GM23248 (cell line): Measurements from ENCODE around the gene LRP5. TPM values are rescaled to one million over a fixed set of nuclear protein-coding genes. Genes with fewer than 3 reads are reported as not detected.
"Not testable (repeated sequence)": the region's sequence is repeated elsewhere in the genome, so short reads cannot be mapped to it uniquely, and the experiment has no call there.

Experiments used
- DNase-seq: peaks from one replicate; pipeline ENCODE4 v3.0.0-alpha.2; 2015
- H2AFZ ChIP-seq: fragments of 200-600 bp; sonication (generic); 2 replicates; pipeline ENCODE4 v1.6.1; 2016; ENCODE audit warnings: antibody characterized with exemption
- H3F3A ChIP-seq: fragments of 200-600 bp; sonication (generic); 2 replicates; pipeline ENCODE4 v1.6.1; 2016; ENCODE audit warnings: mild to moderate bottlenecking, antibody characterized with exemption, mixed run types; ENCODE audit not compliant: insufficient read depth
- H3K27ac ChIP-seq: fragments of 200-600 bp; sonication (generic); 2 replicates; pipeline ENCODE4 v1.5.1; 2016; ENCODE audit warnings: mild to moderate bottlenecking
- H3K27me3 ChIP-seq: fragments of 200-600 bp; sonication (generic); replicated peaks from 2 replicates; pipeline ENCODE4 v1.6.1; 2016; ENCODE audit warnings: mild to moderate bottlenecking; ENCODE audit not compliant: insufficient read depth
- H3K36me3 ChIP-seq: fragments of 200-600 bp; sonication (generic); 2 replicates; pipeline ENCODE4 v1.6.1; 2016; ENCODE audit warnings: low read depth, mild to moderate bottlenecking
- H3K4me1 ChIP-seq: fragments of 200-600 bp; sonication (generic); 2 replicates; pipeline ENCODE4 v1.6.1; 2016; ENCODE audit warnings: mild to moderate bottlenecking; ENCODE audit not compliant: insufficient read depth
- H3K4me2 ChIP-seq: fragments of 200-600 bp; sonication (generic); one replicate; pipeline ENCODE4 v1.6.1; 2016; ENCODE audit warnings: mild to moderate bottlenecking; ENCODE audit not compliant: unreplicated experiment
- H3K4me3 ChIP-seq: fragments of 200-600 bp; sonication (generic); 2 replicates; pipeline ENCODE4 v1.5.1; 2016; ENCODE audit warnings: mild to moderate bottlenecking
- H3K79me2 ChIP-seq: fragments of 200-600 bp; sonication (generic); 2 replicates; pipeline ENCODE4 v1.6.1; 2016; ENCODE audit warnings: mild to moderate bottlenecking; ENCODE audit not compliant: insufficient read depth
- H3K9ac ChIP-seq: fragments of 200-600 bp; sonication (generic); 2 replicates; pipeline ENCODE4 v1.6.1; 2016; ENCODE audit warnings: mild to moderate bottlenecking
- H3K9me2 ChIP-seq: fragments of 200-600 bp; sonication (generic); 2 replicates; pipeline ENCODE4 v1.6.1; 2016; ENCODE audit warnings: mixed run types, mild to moderate bottlenecking, moderate library complexity; ENCODE audit not compliant: insufficient read depth
- H3K9me3 ChIP-seq: fragments of 200-600 bp; sonication (generic); one replicate; pipeline ENCODE4 v1.6.1; 2017; ENCODE audit warnings: low read depth
- H4K20me1 ChIP-seq: fragments of 200-600 bp; sonication (generic); 2 replicates; pipeline ENCODE4 v1.6.0; 2016; ENCODE audit not compliant: insufficient read depth
- EZH2 ChIP-seq: fragments of 200-600 bp; sonication (generic); IDR thresholded peaks from 2 replicates; pipeline ENCODE4 v1.6.1; 2018; ENCODE audit warnings: antibody characterized with exemption, mild to moderate bottlenecking; ENCODE audit not compliant: insufficient read depth, poor library complexity, severe bottlenecking
- EZH2phosphoT487 ChIP-seq: fragments of 200-600 bp; sonication (generic); IDR thresholded peaks from 2 replicates; pipeline ENCODE4 v1.6.1; 2018; ENCODE audit warnings: antibody characterized with exemption, moderate library complexity, mild to moderate bottlenecking, low read depth; ENCODE audit not compliant: insufficient read depth
- WGBS, 2 experiments: methylation state at CpG; one replicate each; pipeline ENCODE4 v1.1.6; 2015 to 2017; ENCODE audit warnings: low lambda C conversion rate in 2 of 2, low coverage in 1 of 2; ENCODE audit errors: missing lambda C conversion rate in 2 of 2; 5-methylcytosine and 5-hydroxymethylcytosine counted together
- in situ Hi-C: fragments of 300-500 bp; cut with MboI; formaldehyde crosslinking; loops from 2 replicates; pipeline ENCODE4 v1.15.0; 2020
- polyA plus RNA-seq: library from polyadenylated mRNA; unstranded; fragments of >200 nt; fragmentation: Nextera tagmentation; extraction: Ambion mirVana; gene quantifications from 2 replicates; pipeline ENCODE4 v1.2.1, GENCODE V29; 2016
- total RNA-seq: library from RNA; depleted of rRNA; stranded (reverse); fragments of >200 nt; shearing (Covaris generic); gene quantifications from 2 replicates; pipeline ENCODE4 v1.2.3, GENCODE V29; 2014

LRP5 gene
- total and polyA plus RNA-seq, 2 experiments from 2014 or later, result 3.0 TPM

DNA sequence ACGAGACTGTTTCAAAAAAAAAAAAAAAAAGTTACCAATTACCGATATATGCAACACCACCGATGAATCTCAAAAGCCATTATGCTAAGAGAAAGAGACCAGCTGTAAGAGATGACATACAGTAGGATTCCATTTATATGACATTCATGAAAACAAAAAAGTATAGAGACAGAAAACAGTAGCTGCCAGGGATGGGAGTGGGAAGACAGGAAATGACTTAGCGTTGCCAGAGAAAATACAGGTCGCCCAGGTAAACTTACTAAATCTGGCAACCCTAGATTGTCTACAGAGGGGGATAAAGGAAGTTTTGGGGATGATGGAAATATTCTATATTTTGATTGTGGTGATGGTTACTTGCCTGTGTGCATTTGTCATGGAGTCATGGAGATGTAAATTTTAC, 32.7 kb upstream of the LRP5 start:
- Histone ChIP-seq H3K4me3 (no peak overlapping the region), H3K4me1 (no peaks in the 10 kb centered on the region), H3K9me3 (no peaks in the 10 kb centered on the region), H3K36me3 (no peaks in the 10 kb centered on the region), H4K20me1 (no peaks in the 10 kb centered on the region), H3K27ac (no peak overlapping the region), H3K27me3 (0 out of 2 replicates have a peak, but pooled peaks cover 6% of the 10 kb centered on the region), H3K9me2 (no peaks in the 10 kb centered on the region), H3K79me2 (no peaks in the 10 kb centered on the region), H3F3A (no peaks in the 10 kb centered on the region; the same call in 1 of the 2 replicates), H3K9ac (no peak overlapping the region), H3K4me2 (no peak overlapping the region), H2AFZ (no peak overlapping the region)
- no peak for DNase-seq
- in situ Hi-C loops, result no loop called here
- TF ChIP-seq EZH2phosphoT487 (no peak), EZH2 (no peak)
- 74 to 81% methylated on average over 5 of the region's 5 CpGs for WGBS, 2 experiments

GRCh38 chr11:68282141-68282860, 30.1 kb upstream of the LRP5 start:
- Histone ChIP-seq H3K27me3 (0 out of 2 replicates have a peak, but pooled peaks cover 6% of the 10 kb centered on the region), H3K9ac (no peak overlapping the region), H3K36me3 (no peaks in the 10 kb centered on the region), H3K4me2 (no peak overlapping the region), H3K4me3 (no peak overlapping the region), H2AFZ (no peak overlapping the region), H4K20me1 (no peaks in the 10 kb centered on the region), H3K9me2 (no peaks in the 10 kb centered on the region), H3K27ac (no peak overlapping the region), H3K4me1 (no peaks in the 10 kb centered on the region), H3F3A (no peaks in the 10 kb centered on the region; the same call in 1 of the 2 replicates), H3K9me3 (no peaks in the 10 kb centered on the region), H3K79me2 (no peaks in the 10 kb centered on the region)
- in situ Hi-C loops, result no loop called here
- WGBS, 2 experiments, result 64 to 70% methylated on average over 15 of the region's 15 CpGs
- no peak for DNase-seq
- TF ChIP-seq EZH2 (no peak), EZH2phosphoT487 (no peak)

DNA sequence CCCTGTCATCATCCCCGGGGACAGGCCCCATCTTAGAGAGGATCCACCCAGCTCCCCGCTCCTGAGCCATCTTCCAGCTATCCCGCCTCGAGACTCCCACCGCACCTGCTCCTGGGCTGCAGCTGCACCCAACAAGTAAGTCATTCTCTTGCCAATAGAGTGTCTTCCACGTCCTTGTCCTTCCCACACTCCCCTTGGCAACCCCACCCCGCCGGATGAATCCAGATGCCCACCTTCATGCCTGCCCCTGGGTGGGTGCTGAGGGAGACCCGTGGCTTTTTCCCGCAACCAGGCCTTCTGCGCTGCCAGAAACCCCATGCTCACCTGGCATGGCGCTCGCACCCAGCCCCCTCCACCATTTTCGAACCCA, 29.5 kb upstream of the LRP5 start:
- in situ Hi-C loops, result no loop called here

GRCh38 chr11:68284588-68284987, 27.8 kb upstream of the LRP5 start:
- H3K4me1 ChIP-seq, H3K9me2 ChIP-seq, H3K4me3 ChIP-seq, H4K20me1 ChIP-seq, DNase-seq, H3K27ac ChIP-seq, H3K36me3 ChIP-seq, H3K4me2 ChIP-seq, H3K9me3 ChIP-seq, in situ Hi-C loops, H3K27me3 ChIP-seq, H3F3A ChIP-seq, H3K79me2 ChIP-seq, H2AFZ ChIP-seq, H3K9ac ChIP-seq: not testable (repeated sequence)
- 67 to 69% methylated on average over 3 of the region's 3 CpGs for WGBS, 2 experiments

More for the DNA sequence above, 29.5 kb upstream of the LRP5 start:
- no peaks in the 10 kb centered on the region for H3K36me3 ChIP-seq
- no peak overlapping the region for H3K9ac ChIP-seq
- WGBS, 2 experiments, result 67 to 73% methylated on average over 14 of the region's 14 CpGs
- no peaks in the 10 kb centered on the region for H4K20me1 ChIP-seq
- H3K27ac ChIP-seq, result no peak overlapping the region
- no peaks in the 10 kb centered on the region for H3K9me2 ChIP-seq
- H3K79me2 ChIP-seq, result no peaks in the 10 kb centered on the region
- 0 out of 2 replicates have a peak, but pooled peaks cover 6% of the 10 kb centered on the region for H3K27me3 ChIP-seq
- H3K4me3 ChIP-seq, result no peak overlapping the region
- no peak overlapping the region for H2AFZ ChIP-seq
- no peak overlapping the region for H3K4me2 ChIP-seq
- no peaks in the 10 kb centered on the region for H3K9me3 ChIP-seq
- DNase-seq, result no peak
- H3F3A ChIP-seq, result no peaks in the 10 kb centered on the region; the same call in 1 of the 2 replicates
- no peak for TF ChIP-seq EZH2phosphoT487
- TF ChIP-seq EZH2, result no peak
- no peaks in the 10 kb centered on the region for H3K4me1 ChIP-seq
